OCI-LY1 (cell line): Measurements from ENCODE around the gene ADARB2.

Experiments
- EZH2 ChIP-seq: fragments of 200-600 bp; sonication (generic), shearing (Covaris generic); IDR thresholded peaks from 2 replicates; pipeline ENCODE4 v1.8.0; 2017; ENCODE audit warnings: borderline replicate concordance, mixed run types, mild to moderate bottlenecking, antibody characterized with exemption, low read length, moderate library complexity, mixed read lengths
- TF ChIP-seq, protein P1 (sequence below): fragments of 200-600 bp; sonication (generic), shearing (Covaris generic); IDR thresholded peaks from 2 replicates; pipeline ENCODE4 v1.5.1; 2017; ENCODE audit warnings: mild to moderate bottlenecking, antibody characterized with exemption, low read length, moderate library complexity, mixed read lengths

DNA sequence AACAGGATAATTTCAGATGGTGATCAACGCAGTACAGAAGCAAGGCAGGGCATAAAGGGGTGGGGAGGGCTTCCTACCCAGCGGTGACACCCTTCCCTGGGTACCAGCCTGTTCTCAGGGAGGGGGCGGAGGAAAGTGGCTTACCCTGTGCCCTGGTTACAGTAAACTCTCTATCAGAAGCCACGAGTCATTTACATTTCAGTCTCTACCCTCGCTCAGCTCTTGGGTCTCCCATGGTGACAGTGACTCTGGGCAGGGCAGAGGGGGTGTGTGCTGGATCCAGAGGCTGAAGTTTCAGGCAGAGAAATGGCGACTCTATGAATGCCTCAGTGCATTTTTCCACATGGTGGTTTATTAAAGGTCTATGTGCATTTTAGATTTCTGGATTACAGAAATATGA is 107.0 kb downstream of the ADARB2 start:
- TF ChIP-seq, protein P1, sequence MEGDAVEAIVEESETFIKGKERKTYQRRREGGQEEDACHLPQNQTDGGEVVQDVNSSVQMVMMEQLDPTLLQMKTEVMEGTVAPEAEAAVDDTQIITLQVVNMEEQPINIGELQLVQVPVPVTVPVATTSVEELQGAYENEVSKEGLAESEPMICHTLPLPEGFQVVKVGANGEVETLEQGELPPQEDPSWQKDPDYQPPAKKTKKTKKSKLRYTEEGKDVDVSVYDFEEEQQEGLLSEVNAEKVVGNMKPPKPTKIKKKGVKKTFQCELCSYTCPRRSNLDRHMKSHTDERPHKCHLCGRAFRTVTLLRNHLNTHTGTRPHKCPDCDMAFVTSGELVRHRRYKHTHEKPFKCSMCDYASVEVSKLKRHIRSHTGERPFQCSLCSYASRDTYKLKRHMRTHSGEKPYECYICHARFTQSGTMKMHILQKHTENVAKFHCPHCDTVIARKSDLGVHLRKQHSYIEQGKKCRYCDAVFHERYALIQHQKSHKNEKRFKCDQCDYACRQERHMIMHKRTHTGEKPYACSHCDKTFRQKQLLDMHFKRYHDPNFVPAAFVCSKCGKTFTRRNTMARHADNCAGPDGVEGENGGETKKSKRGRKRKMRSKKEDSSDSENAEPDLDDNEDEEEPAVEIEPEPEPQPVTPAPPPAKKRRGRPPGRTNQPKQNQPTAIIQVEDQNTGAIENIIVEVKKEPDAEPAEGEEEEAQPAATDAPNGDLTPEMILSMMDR = no peak
- no peak for TF ChIP-seq EZH2
